AG09309 (cell line): Measurements from ENCODE around the gene SP5.
"Not testable (repeated sequence)": the region's sequence is repeated elsewhere in the genome, so short reads cannot be mapped to it uniquely, and the experiment has no call there.

Experiments
- DNase-seq: peaks from one replicate; pipeline ENCODE4 v3.0.0-alpha.2; 2010; ENCODE audit warnings: low read depth
- H3K4me3 ChIP-seq: 2 replicates; pipeline ENCODE4 v1.5.1; 2011; ENCODE audit warnings: mild to moderate bottlenecking, low read depth, low read length, moderate library complexity; ENCODE audit not compliant: control insufficient read depth
- CTCF ChIP-seq: IDR thresholded peaks from 2 replicates; pipeline ENCODE4 v1.5.1; 2011; ENCODE audit warnings: mild to moderate bottlenecking, low read depth, low read length, inconsistent platforms; ENCODE audit not compliant: insufficient read depth, control insufficient read depth; ENCODE audit errors: missing control alignments

SP5 gene

GRCh38 chr2:170715062-170715931 is at the start of gene SP5:
Gene SP5 (plus strand): TSS chr2:170715337. CDS start chr2:170715513, 176 bp downstream.
- peak within 1 kb of the TSS; percentile 15 for H3K4me3 ChIP-seq
- no peak for DNase-seq
- TF ChIP-seq CTCF, result no peak

GRCh38 chr2:170665743-170666142 is 49.4 kb upstream of the SP5 start:
- TF ChIP-seq CTCF, result no peak
- no peak overlapping the region for H3K4me3 ChIP-seq
- no peak for DNase-seq

GRCh38 chr2:170669909-170670308 is 45.2 kb upstream of the SP5 start:
- H3K4me3 ChIP-seq, result no peak overlapping the region
- TF ChIP-seq CTCF, result no peak
- DNase-seq, result no peak

GRCh38 chr2:170670651-170671050 is 44.5 kb upstream of the SP5 start:
- no peak overlapping the region for H3K4me3 ChIP-seq
- no peak for DNase-seq
- TF ChIP-seq CTCF, result no peak

GRCh38 chr2:170671079-170671478 is 44.1 kb upstream of the SP5 start:
- DNase-seq, result no peak
- H3K4me3 ChIP-seq, result no peak overlapping the region
- TF ChIP-seq CTCF, result no peak

GRCh38 chr2:170674282-170674681 is 40.9 kb upstream of the SP5 start:
- not testable (repeated sequence) for H3K4me3 ChIP-seq, DNase-seq

GRCh38 chr2:170675701-170676100 is 39.4 kb upstream of the SP5 start:
- TF ChIP-seq CTCF, result no peak
- H3K4me3 ChIP-seq, result no peak overlapping the region

More at GRCh38 chr2:170675701-170676100, 39.4 kb upstream of the SP5 start:
- DNase-seq, result no peak
